Prostate gland (tissue), 2 donors: ENCODE measurements around the gene CP. TPM values are rescaled to one million over a fixed set of nuclear protein-coding genes. Genes with fewer than 3 reads are reported as not detected.

Experiments
- DNase-seq: peaks from one replicate; pipeline ENCODE4 v3.0.0-alpha.2; 2019; ENCODE audit warnings: low spot score
- H3K27ac ChIP-seq, 2 donors: fragments of 200-600 bp; sonication (generic); 2 replicates each; pipeline ENCODE4 v1.5.1; 2017 to 2019
- H3K27me3 ChIP-seq: fragments of 200-600 bp; sonication (generic); replicated peaks from 2 replicates; pipeline ENCODE4 v1.5.1; 2019; ENCODE audit not compliant: insufficient read depth
- H3K36me3 ChIP-seq, 2 donors: fragments of 200-600 bp; sonication (generic); 1 replicate in 1 of 2; 2 replicates in 1 of 2; pipeline versions ENCODE4 v1.5.1 to v1.8.1; 2017 to 2019
- H3K4me1 ChIP-seq: fragments of 200-600 bp; sonication (generic); replicated peaks from 2 replicates; pipeline ENCODE4 v1.5.1; 2019
- H3K4me3 ChIP-seq, 2 donors: fragments of 200-600 bp; sonication (generic); 2 replicates each; pipeline ENCODE4 v1.5.1; 2017 to 2019
- H3K9me3 ChIP-seq: fragments of 200-600 bp; sonication (generic); 2 replicates; pipeline ENCODE4 v1.5.1; 2017
- POLR2A ChIP-seq: fragments of 450-650 bp; IDR thresholded peaks from one replicate; pipeline ENCODE4 v1.6.1; 2016; ENCODE audit warnings: antibody characterized with exemption, mild to moderate bottlenecking
- POLR2AphosphoS5 ChIP-seq: sonication (generic); formaldehyde crosslinking; IDR thresholded peaks from one replicate; pipeline ENCODE4 v1.6.1; 2017; ENCODE audit warnings: antibody characterized with exemption
- whole genome bisulfite sequencing: methylation state at CpG from one replicate; pipeline ENCODE4 v1.1.5; 2018; 5-methylcytosine and 5-hydroxymethylcytosine counted together
- intact Hi-C: fragments of 100-400 bp; cut with DNase I; formaldehyde crosslinking; loops from one replicate; pipeline ENCODE4 v1.14.2; 2022
- total RNA-seq, 2 donors: library from RNA; depleted of rRNA; stranded (reverse); fragments of >200 nt; gene quantifications; one replicate each; pipeline ENCODE4 v1.1.0, GENCODE V29; 2016
- TF ChIP-seq, protein P1 (sequence below), 4 experiments: fragments of 200-600 bp in 2 of 4; fragments of 450-650 bp in 2 of 4; sonication (generic) in 2 of 4; IDR thresholded peaks; 1 replicate in 3 of 4; 2 replicates in 1 of 4; pipeline ENCODE4 v1.5.1; 2016 to 2019; ENCODE audit warnings: antibody characterized with exemption in 4 of 4, mild to moderate bottlenecking in 2 of 4, moderate library complexity in 2 of 4

The CP gene
- total RNA-seq, 2 donors from 2014 or later: 15.2 to 32.6 TPM

DNA sequence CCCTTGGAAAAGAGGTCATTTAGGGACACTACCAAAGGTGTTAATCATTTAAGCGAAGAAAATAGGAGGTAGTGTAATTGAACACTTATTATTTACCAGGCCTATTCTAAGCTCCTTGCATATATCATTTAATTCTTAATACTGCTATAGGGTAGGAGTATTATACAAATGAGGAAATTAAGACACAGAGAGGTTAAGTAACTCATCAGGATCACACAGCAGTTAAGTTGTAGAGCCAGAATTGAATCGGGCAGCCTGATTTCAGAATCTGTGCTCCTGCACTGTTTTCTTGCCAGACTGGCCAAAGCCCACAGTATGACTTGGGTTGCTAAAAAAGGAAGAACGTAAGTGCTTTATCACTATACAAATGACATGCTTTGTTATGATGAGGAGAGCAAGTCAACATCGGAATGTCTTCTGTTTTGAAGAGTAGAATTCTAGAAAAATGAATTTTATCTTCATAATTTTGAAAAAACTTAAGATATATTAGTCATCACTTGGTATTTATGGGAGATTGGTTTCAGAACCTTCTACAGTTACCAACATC is 60.8 kb downstream of the CP start:
- WGBS: 96% methylated on average over 4 of the region's 4 CpGs
- DNase-seq: no peak
- Histone ChIP-seq H3K4me3 (no peak overlapping the region), H3K4me1 (no peaks in the 10 kb centered on the region), H3K36me3 (no peaks in the 10 kb centered on the region), H3K27me3 (no peaks in the 10 kb centered on the region), H3K27ac (no peak overlapping the region), H3K9me3 (no peaks in the 10 kb centered on the region)
- intact Hi-C loops: no loop called here
- TF ChIP-seq, protein P1, sequence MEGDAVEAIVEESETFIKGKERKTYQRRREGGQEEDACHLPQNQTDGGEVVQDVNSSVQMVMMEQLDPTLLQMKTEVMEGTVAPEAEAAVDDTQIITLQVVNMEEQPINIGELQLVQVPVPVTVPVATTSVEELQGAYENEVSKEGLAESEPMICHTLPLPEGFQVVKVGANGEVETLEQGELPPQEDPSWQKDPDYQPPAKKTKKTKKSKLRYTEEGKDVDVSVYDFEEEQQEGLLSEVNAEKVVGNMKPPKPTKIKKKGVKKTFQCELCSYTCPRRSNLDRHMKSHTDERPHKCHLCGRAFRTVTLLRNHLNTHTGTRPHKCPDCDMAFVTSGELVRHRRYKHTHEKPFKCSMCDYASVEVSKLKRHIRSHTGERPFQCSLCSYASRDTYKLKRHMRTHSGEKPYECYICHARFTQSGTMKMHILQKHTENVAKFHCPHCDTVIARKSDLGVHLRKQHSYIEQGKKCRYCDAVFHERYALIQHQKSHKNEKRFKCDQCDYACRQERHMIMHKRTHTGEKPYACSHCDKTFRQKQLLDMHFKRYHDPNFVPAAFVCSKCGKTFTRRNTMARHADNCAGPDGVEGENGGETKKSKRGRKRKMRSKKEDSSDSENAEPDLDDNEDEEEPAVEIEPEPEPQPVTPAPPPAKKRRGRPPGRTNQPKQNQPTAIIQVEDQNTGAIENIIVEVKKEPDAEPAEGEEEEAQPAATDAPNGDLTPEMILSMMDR (IDR thresholded peaks at IDR 0.05): no peak
- TF ChIP-seq POLR2A: no peak

DNA sequence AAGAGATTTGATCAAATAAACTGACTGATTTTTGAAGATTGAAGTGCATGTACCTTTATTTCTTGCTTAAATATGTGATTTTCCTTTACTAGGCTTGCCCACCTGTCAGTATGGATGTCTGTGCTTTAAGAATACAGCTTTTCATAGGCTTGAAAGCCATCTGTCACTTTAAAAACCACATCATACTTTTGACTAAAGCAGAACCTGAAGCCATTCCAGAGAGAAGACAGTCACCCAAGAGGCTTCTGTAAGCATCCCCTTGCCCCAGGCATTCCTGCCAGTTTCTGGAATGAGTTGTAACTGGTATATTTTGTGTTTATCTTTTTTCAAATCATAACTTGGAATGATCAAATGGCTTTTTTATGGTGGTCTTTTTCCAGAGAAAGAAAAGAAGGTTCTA is 68.2 kb downstream of the CP start:
- DNase-seq: no peak
- TF ChIP-seq, protein P1 (IDR thresholded peaks at IDR 0.05): no peak
- no peak for TF ChIP-seq POLR2AphosphoS5
- no peak for TF ChIP-seq POLR2A
- Histone ChIP-seq H3K4me1 (no peaks in the 10 kb centered on the region), H3K27me3 (no peaks in the 10 kb centered on the region), H3K9me3 (no peaks in the 10 kb centered on the region), H3K4me3 (no peak overlapping the region), H3K36me3 (no peaks in the 10 kb centered on the region), H3K27ac (no peak overlapping the region)
- intact Hi-C loops: no loop called here

DNA sequence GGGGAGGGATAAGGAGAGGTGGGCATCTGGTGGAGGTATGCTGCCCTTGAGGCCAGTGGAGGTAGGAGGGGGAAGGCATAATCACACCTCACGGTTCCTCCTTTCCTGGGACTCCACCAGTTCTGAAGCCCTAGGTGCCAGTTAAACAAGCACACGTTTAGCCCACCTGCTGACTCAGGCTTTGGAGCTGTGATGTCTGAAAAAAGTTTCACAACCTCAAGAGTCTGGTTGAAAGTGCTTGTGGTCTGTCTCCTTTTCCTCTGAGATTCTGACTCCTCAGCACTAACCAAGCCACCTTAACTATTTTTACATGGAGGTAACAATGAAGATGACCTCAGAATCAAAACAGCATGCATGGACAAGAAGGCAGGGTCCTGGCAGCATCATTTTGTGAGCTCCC is 69.2 kb downstream of the CP start:
- no peak for TF ChIP-seq POLR2AphosphoS5
- TF ChIP-seq POLR2A: no peak
- TF ChIP-seq, protein P1 (IDR thresholded peaks at IDR 0.05): no peak
- H3K4me1 ChIP-seq: no peaks in the 10 kb centered on the region
- no peak overlapping the region for H3K27ac ChIP-seq
- H3K27me3 ChIP-seq: no peaks in the 10 kb centered on the region
- no peaks in the 10 kb centered on the region for H3K36me3 ChIP-seq
- no peaks in the 10 kb centered on the region for H3K9me3 ChIP-seq
- intact Hi-C loops: no loop called here
- H3K4me3 ChIP-seq: no peak overlapping the region
- no peak for DNase-seq
- WGBS: 73% methylated on average over 2 of the region's 2 CpGs

- Histone ChIP-seq H3K9me3 (no peaks in the 10 kb centered on the region), H3K36me3 (no peaks in the 10 kb centered on the region), H3K27me3 (no peaks in the 10 kb centered on the region), H3K27ac (no peak overlapping the region), H3K4me1 (no peaks in the 10 kb centered on the region), H3K4me3 (no peak overlapping the region)
- TF ChIP-seq POLR2A (no peak), POLR2AphosphoS5 (no peak)
- TF ChIP-seq, protein P1 (IDR thresholded peaks at IDR 0.05): no peak
- intact Hi-C loops: no loop called here
- no peak for DNase-seq
- WGBS: 72% methylated on average over 2 of the region's 2 CpGs
Observed at GRCh38 chr3:149151843-149152242, 69.8 kb downstream of the CP start.

DNA sequence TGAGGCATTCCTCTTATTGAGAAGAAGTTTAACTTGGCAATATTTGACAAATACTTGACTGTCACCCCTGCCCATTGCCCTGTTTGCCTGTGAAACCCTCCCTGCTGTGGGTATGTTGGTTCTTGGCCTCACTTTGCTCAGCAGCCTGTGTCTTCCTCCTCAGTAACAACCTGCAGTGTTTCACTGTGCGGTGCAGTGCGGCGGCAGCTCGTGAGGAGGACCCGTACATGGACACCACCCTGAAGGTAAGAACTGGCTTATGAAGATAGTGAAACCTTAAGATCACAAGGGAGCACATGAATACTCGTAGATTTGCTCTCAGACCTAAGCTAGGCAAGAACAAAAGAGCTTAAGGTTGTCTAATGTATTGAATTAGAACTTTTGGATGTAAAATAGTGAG is 71.2 kb downstream of the CP start:
- Histone ChIP-seq H3K27ac (no peak overlapping the region), H3K27me3 (no peaks in the 10 kb centered on the region), H3K4me3 (no peak overlapping the region), H3K36me3 (no peaks in the 10 kb centered on the region), H3K9me3 (no peaks in the 10 kb centered on the region), H3K4me1 (no peaks in the 10 kb centered on the region)
- TF ChIP-seq POLR2A (no peak), POLR2AphosphoS5 (no peak)
- TF ChIP-seq, protein P1 (IDR thresholded peaks at IDR 0.05): no peak
- 96% methylated on average over 6 of the region's 6 CpGs for WGBS
- no peak for DNase-seq
- intact Hi-C loops: no loop called here
